ENCODE data around the gene TMEFF2.

DNA sequence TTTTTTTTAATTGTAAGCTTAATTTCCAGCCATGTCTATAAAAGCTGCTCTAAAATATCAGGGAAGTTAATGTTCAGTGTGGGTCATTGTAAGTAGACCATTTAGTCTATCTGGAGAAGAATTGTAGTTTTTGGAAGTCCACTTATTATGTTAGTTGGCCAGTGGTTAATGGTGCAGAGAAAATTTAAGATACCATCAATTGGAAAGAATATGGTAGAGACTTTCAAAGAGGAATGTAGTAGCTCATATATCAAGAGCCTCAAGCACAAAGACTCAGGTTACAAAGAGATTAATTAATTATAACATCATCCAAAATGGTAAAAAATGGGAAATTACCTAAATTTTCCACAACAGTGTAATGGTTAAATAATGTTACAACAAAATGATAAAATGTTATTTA is 220.1 kb downstream of the TMEFF2 start:
- no peak for TF ChIP-seq SUZ12 (IDR thresholded peaks at IDR 0.05; ENCODE audit: extremely low read depth, insufficient read depth, insufficient read length)
- TF ChIP-seq ZNF274 (IDR thresholded peaks at IDR 0.05; ENCODE audit: low read depth, low read length) = no peak

Data from NT2/D1 (cell line).